ENCODE data around the gene UBE2V1.
"Not testable (repeated sequence)": the region's sequence is repeated elsewhere in the genome, so short reads cannot be mapped to it uniquely, and the experiment has no call there.

UBE2V1 gene

DNA sequence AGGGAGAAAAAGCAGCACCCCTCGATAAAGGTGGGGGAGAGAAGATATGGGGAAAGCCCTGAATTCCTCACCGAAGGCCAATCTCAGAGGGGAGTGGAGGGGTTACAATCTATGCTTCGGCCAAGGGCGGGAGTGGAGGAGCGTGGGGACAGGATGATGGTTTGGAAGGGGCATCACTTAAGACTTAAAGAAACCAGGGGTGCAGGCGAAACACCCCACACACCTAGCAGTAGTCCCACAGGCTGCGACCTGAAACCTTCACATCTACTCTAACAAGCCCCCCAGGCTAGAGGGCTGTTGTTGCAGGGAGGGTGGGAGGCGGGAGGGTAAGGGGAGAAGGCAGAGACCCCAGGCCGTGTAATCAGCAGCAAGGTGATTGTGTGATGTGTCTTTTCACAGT lies 30.9 kb downstream of the UBE2V1 start:
- not testable (repeated sequence) for H3K79me2 ChIP-seq (ENCODE audit: control insufficient read depth, insufficient read depth, low read length, poor library complexity); H4K8ac ChIP-seq (ENCODE audit: low read depth, low read length); H3K14ac ChIP-seq (ENCODE audit: low read length); H3K4ac ChIP-seq (ENCODE audit: low read depth, low read length); H3K9me3 ChIP-seq (ENCODE audit: insufficient read depth, low read depth, low read length); H2AFZ ChIP-seq (ENCODE audit: insufficient read depth, low read length, poor library complexity); H3K9ac ChIP-seq (ENCODE audit: low read length); H3K27me3 ChIP-seq (ENCODE audit: insufficient read depth, low read length); H2BK12ac ChIP-seq (ENCODE audit: low read length); H3K27ac ChIP-seq (ENCODE audit: low read depth, low read length); H4K91ac ChIP-seq (ENCODE audit: low read depth, low read length); DNase-seq; H3K4me2 ChIP-seq (ENCODE audit: low read length); H2BK5ac ChIP-seq (ENCODE audit: low read depth, low read length, poor library complexity); H2AK5ac ChIP-seq (ENCODE audit: low read length); H3K4me3 ChIP-seq (ENCODE audit: low read depth, low read length); H3K18ac ChIP-seq (ENCODE audit: low read length); H3K23ac ChIP-seq (ENCODE audit: low read length); H3K79me1 ChIP-seq (ENCODE audit: low read length); H4K12ac ChIP-seq (ENCODE audit: low read depth, low read length); H2BK120ac ChIP-seq (ENCODE audit: insufficient read depth, low read length, poor library complexity)
- H3K36me3 ChIP-seq (ENCODE audit: control insufficient read depth in 1 of 2, insufficient read depth in 2 of 2, low read length in 2 of 2): peaks cover 15 to 20% of the 10 kb centered on the region in 2 experiments
- peaks cover 9 to 10% of the 10 kb centered on the region in 2 experiments for H3K4me1 ChIP-seq (ENCODE audit: control insufficient read depth in 1 of 2, insufficient read depth in 2 of 2, low read length in 2 of 2)
- WGBS (ENCODE audit: extremely low coverage, insufficient coverage, insufficient read length): no CpG with 5 or more reads among the region's 9 CpGs

- Histone ChIP-seq H3K4ac (ENCODE audit: low read depth, low read length) (no peak overlapping the region), H3K23ac (ENCODE audit: low read length) (no peak overlapping the region), H3K9ac (ENCODE audit: low read length) (no peak overlapping the region), H3K4me1 (ENCODE audit: control insufficient read depth in 1 of 2, insufficient read depth in 2 of 2, low read length in 2 of 2) (peaks cover 5% of the 10 kb centered on the region in 2 experiments), H4K8ac (ENCODE audit: low read depth, low read length) (peak overlapping the region; percentile 35), H3K79me1 (ENCODE audit: low read length) (no peaks in the 10 kb centered on the region), H3K4me2 (ENCODE audit: low read length) (no peak overlapping the region), H4K12ac (ENCODE audit: low read depth, low read length) (no peak overlapping the region), H2BK120ac (ENCODE audit: insufficient read depth, low read length, poor library complexity) (peak overlapping the region; percentile 34), H2BK12ac (ENCODE audit: low read length) (no peak overlapping the region), H3K18ac (ENCODE audit: low read length) (no peak overlapping the region), H3K36me3 (ENCODE audit: control insufficient read depth in 1 of 2, insufficient read depth in 2 of 2, low read length in 2 of 2) (peaks cover 9 to 13% of the 10 kb centered on the region in 2 experiments), H2AK5ac (ENCODE audit: low read length) (peak overlapping the region; percentile 61), H3K9me3 (ENCODE audit: insufficient read depth, low read depth, low read length) (no peaks in the 10 kb centered on the region), H3K4me3 (ENCODE audit: low read depth, low read length) (no peak overlapping the region), H3K27ac (ENCODE audit: low read depth, low read length) (no peak overlapping the region), H2BK5ac (ENCODE audit: low read depth, low read length, poor library complexity) (no peak overlapping the region), H3K79me2 (ENCODE audit: control insufficient read depth, insufficient read depth, low read length, poor library complexity) (no peaks in the 10 kb centered on the region), H2AFZ (ENCODE audit: insufficient read depth, low read length, poor library complexity) (no peak overlapping the region), H4K91ac (ENCODE audit: low read depth, low read length) (no peak overlapping the region), H3K27me3 (ENCODE audit: insufficient read depth, low read length) (no peaks in the 10 kb centered on the region), H3K14ac (ENCODE audit: low read length) (no peak overlapping the region)
- no peak for DNase-seq
- no CpG with 5 or more reads among the region's 17 CpGs for whole genome bisulfite sequencing (ENCODE audit: extremely low coverage, insufficient coverage, insufficient read length)
These were observed 34.9 kb downstream of the UBE2V1 start for GRCh38 chr20:50077818-50078601.

- H3K14ac ChIP-seq (ENCODE audit: low read length): no peak overlapping the region
- H3K79me2 ChIP-seq (ENCODE audit: control insufficient read depth, insufficient read depth, low read length, poor library complexity): peaks cover under 1% of the 10 kb centered on the region
- H3K27ac ChIP-seq (ENCODE audit: low read depth, low read length): no peak overlapping the region
- H2BK120ac ChIP-seq (ENCODE audit: insufficient read depth, low read length, poor library complexity): no peak overlapping the region
- peak overlapping the region; percentile 6 for H2BK12ac ChIP-seq (ENCODE audit: low read length)
- no peak overlapping the region for H3K4ac ChIP-seq (ENCODE audit: low read depth, low read length)
- H3K9ac ChIP-seq (ENCODE audit: low read length): no peak overlapping the region
- H2AK5ac ChIP-seq (ENCODE audit: low read length): peak overlapping the region; percentile 10
- peaks cover 13% of the 10 kb centered on the region for H3K79me1 ChIP-seq (ENCODE audit: low read length)
- H4K12ac ChIP-seq (ENCODE audit: low read depth, low read length): no peak overlapping the region
- no peak overlapping the region for H3K23ac ChIP-seq (ENCODE audit: low read length)
- peak overlapping the region; percentile 24 for H4K91ac ChIP-seq (ENCODE audit: low read depth, low read length)
- H3K36me3 ChIP-seq (ENCODE audit: control insufficient read depth in 1 of 2, insufficient read depth in 2 of 2, low read length in 2 of 2): no peaks in the 10 kb centered on the region
- no CpG with 5 or more reads among the region's 2 CpGs for WGBS (ENCODE audit: extremely low coverage, insufficient coverage, insufficient read length)
- H2AFZ ChIP-seq (ENCODE audit: insufficient read depth, low read length, poor library complexity): no peak overlapping the region
- no peak for DNase-seq
- no peak overlapping the region for H3K4me2 ChIP-seq (ENCODE audit: low read length)
- H3K4me3 ChIP-seq (ENCODE audit: low read depth, low read length): no peak overlapping the region
- no peaks in the 10 kb centered on the region for H3K27me3 ChIP-seq (ENCODE audit: insufficient read depth, low read length)
- H3K9me3 ChIP-seq (ENCODE audit: insufficient read depth, low read depth, low read length): no peaks in the 10 kb centered on the region
- H4K8ac ChIP-seq (ENCODE audit: low read depth, low read length): no peak overlapping the region
- H2BK5ac ChIP-seq (ENCODE audit: low read depth, low read length, poor library complexity): no peak overlapping the region
- H3K4me1 ChIP-seq (ENCODE audit: control insufficient read depth in 1 of 2, insufficient read depth in 2 of 2, low read length in 2 of 2): peaks cover 9 to 12% of the 10 kb centered on the region in 2 experiments
- no peak overlapping the region for H3K18ac ChIP-seq (ENCODE audit: low read length)
These were observed 39.5 kb downstream of the UBE2V1 start for GRCh38 chr20:50073500-50073899.

DNA sequence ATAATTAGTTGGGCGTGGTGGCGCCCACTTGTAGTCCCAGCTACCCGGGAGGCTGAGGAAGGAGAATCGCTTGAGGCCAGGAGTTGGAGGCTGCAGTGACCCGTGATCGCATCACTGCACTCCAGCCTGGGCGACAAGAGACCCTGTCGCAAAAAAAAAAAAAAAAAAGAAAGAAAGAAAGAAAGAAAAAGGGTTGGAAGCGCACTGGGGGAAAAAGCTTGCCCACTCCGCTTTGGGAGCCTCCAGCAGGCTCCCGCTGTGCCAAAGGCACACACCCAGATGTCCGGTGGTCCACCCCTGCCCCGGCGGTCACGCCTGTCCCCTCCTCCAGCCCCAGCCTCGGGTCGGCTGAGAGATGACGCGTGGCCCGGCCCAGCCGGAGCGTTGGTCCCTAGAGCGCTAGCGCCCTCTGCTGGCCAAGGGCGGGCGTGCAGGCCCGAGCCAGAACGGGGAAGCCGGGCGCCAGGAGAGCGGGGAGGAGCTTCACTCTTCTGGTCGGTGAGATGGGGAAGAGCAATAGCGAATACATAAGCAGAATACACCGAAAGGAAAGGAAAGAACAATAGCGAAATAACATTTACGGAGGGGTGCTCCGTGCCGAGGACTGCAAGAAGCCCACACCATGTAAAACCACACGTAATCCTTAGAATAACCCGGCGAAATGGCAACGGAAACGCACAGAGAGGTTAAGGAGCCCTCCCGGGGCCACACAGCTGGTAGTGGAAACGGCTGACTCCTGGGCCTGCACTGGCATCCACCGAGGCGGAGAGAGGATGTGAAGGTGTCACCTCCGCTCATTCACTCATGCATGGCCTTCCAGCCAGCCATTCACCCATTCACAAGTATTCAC lies 41.7 kb downstream of the UBE2V1 start:
- peak overlapping the region; percentile 34 for H2AK5ac ChIP-seq (ENCODE audit: low read length)
- no peaks in the 10 kb centered on the region for H3K9me3 ChIP-seq (ENCODE audit: insufficient read depth, low read depth, low read length)
- peak overlapping the region; percentile 70 for H2BK12ac ChIP-seq (ENCODE audit: low read length)
- no peaks in the 10 kb centered on the region for H3K27me3 ChIP-seq (ENCODE audit: insufficient read depth, low read length)
- no peak overlapping the region for H3K27ac ChIP-seq (ENCODE audit: low read depth, low read length)
- H3K18ac ChIP-seq (ENCODE audit: low read length): peak overlapping the region; percentile 15
- no CpG with 5 or more reads among the region's 48 CpGs for WGBS (ENCODE audit: extremely low coverage, insufficient coverage, insufficient read length)
- peaks cover 2% of the 10 kb centered on the region for H3K79me2 ChIP-seq (ENCODE audit: control insufficient read depth, insufficient read depth, low read length, poor library complexity)
- H3K36me3 ChIP-seq (ENCODE audit: control insufficient read depth in 1 of 2, insufficient read depth in 2 of 2, low read length in 2 of 2): no peaks in the 10 kb centered on the region
- peak overlapping the region; percentile 47 for H2AFZ ChIP-seq (ENCODE audit: insufficient read depth, low read length, poor library complexity)
- H3K9ac ChIP-seq (ENCODE audit: low read length): no peak overlapping the region
- no peak overlapping the region for H3K4ac ChIP-seq (ENCODE audit: low read depth, low read length)
- DNase-seq: peak; percentile 87 to 96
- peak overlapping the region; percentile 68 for H2BK120ac ChIP-seq (ENCODE audit: insufficient read depth, low read length, poor library complexity)
- no peak overlapping the region for H3K23ac ChIP-seq (ENCODE audit: low read length)
- peak overlapping the region; percentile 77 for H4K91ac ChIP-seq (ENCODE audit: low read depth, low read length)
- H3K4me3 ChIP-seq (ENCODE audit: low read depth, low read length): no peak overlapping the region
- peaks cover 24% of the 10 kb centered on the region in 2 experiments for H3K4me1 ChIP-seq (ENCODE audit: control insufficient read depth in 1 of 2, insufficient read depth in 2 of 2, low read length in 2 of 2)
- H4K8ac ChIP-seq (ENCODE audit: low read depth, low read length): peak overlapping the region; percentile 68
- H3K14ac ChIP-seq (ENCODE audit: low read length): no peak overlapping the region
- H4K12ac ChIP-seq (ENCODE audit: low read depth, low read length): no peak overlapping the region
- no peak overlapping the region for H2BK5ac ChIP-seq (ENCODE audit: low read depth, low read length, poor library complexity)
- peak overlapping the region; percentile 58 for H3K4me2 ChIP-seq (ENCODE audit: low read length)
- H3K79me1 ChIP-seq (ENCODE audit: low read length): peaks cover 28% of the 10 kb centered on the region
